Neural progenitor cell (in vitro differentiated cells): Measurements from ENCODE around the gene MYBBP1A.

Experiments
- CTCF ChIP-seq: fragments of 200-600 bp; sonication (generic); IDR thresholded peaks from 2 replicates; pipeline ENCODE4 v1.5.1; 2017; ENCODE audit warnings: antibody characterized with exemption, mild to moderate bottlenecking
- EZH2phosphoT487 ChIP-seq: fragments of 200-600 bp; sonication (generic); IDR thresholded peaks from 2 replicates; pipeline ENCODE4 v1.6.1; 2017; ENCODE audit warnings: antibody characterized with exemption

- TF ChIP-seq CTCF (no peak), EZH2phosphoT487 (no peak)
These were observed 31.2 kb downstream of the MYBBP1A start for GRCh38 chr17:4523946-4524345.
